ENCODE measurements around the gene BUD13.
"Not testable (repeated sequence)": the region's sequence is repeated elsewhere in the genome, so short reads cannot be mapped to it uniquely, and the experiment has no call there.

The BUD13 gene

GRCh38 chr11:116787786-116788486, 15.1 kb upstream of the BUD13 start, which contains the start of gene ZPR1:
TSS of gene ZPR1 (minus strand) at chr11:116788023. CDS start at chr11:116787990, 33 bp downstream.
- TF ChIP-seq GATA1 (IDR thresholded peaks at IDR 0.05; ENCODE audit: low read depth, low read length) (no peak), POLR2A (IDR thresholded peaks at IDR 0.05; ENCODE audit: low read length) (peak; percentile 86)
- DNase-seq: peak; percentile 82 to 88

DNA sequence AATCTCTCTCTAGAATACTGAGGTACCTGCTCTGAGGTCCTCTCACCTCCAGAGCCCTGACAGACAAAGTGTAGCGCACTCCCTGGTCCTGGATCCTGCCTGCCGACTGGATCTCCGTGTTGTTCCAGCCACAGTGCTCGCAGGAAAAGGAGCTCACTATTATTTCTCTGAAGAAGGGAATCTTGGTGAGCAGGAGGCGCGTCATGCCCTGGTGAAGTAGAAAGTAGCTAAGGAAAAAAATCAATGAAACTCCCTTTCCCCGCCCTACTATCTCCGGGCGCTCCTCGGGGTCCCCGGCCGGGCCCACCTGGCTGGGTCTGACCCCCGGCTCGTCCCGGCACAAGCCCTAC, 14.6 kb upstream of the BUD13 start:
- TF ChIP-seq GATA1 (IDR thresholded peaks at IDR 0.05; ENCODE audit: low read depth, low read length) (no peak), POLR2A (IDR thresholded peaks at IDR 0.05; ENCODE audit: low read length) (no peak)
- DNase-seq: peak in 1 of 2 experiments; percentile 56

- peak in 1 of 2 experiments; percentile 31 for DNase-seq
- TF ChIP-seq POLR2A (IDR thresholded peaks at IDR 0.05; ENCODE audit: low read length): no peak
- TF ChIP-seq GATA1 (IDR thresholded peaks at IDR 0.05; ENCODE audit: low read depth, low read length): no peak
Measured at GRCh38 chr11:116786966-116787365, 14.2 kb upstream of the BUD13 start.

- TF ChIP-seq POLR2A (IDR thresholded peaks at IDR 0.05; ENCODE audit: low read length) (no peak), GATA1 (IDR thresholded peaks at IDR 0.05; ENCODE audit: low read depth, low read length) (no peak)
- peak; percentile 14 to 23 for DNase-seq
Measured at GRCh38 chr11:116786326-116786725, 13.5 kb upstream of the BUD13 start.

DNA sequence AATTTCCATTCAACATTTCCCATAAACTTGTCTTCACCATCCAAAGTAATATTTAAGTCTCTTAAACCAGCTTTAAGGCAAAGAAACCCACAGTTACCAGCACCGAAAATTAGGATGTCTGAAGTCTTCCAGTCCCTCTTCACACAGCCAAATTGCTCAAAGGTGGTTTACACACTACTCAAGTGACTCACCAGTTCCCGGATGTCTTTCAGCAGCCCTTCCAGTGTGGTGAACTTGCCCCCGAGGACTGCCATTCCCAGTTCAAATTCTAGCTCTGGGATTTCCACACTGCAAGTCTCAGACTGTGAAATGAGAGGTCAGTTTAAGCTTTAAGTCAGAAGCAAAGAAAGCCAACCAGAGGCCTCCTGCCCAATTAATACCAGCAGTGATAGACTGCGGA, 9.9 kb upstream of the BUD13 start:
- DNase-seq: no peak
- no peak for TF ChIP-seq POLR2A (IDR thresholded peaks at IDR 0.05; ENCODE audit: low read length)
- TF ChIP-seq GATA1 (IDR thresholded peaks at IDR 0.05; ENCODE audit: low read depth, low read length): no peak

- TF ChIP-seq POLR2A (IDR thresholded peaks at IDR 0.05; ENCODE audit: low read length): no peak
- no peak for TF ChIP-seq GATA1 (IDR thresholded peaks at IDR 0.05; ENCODE audit: low read depth, low read length)
- no peak for DNase-seq
Measured at GRCh38 chr11:116778556-116778955, 5.8 kb upstream of the BUD13 start.

DNA sequence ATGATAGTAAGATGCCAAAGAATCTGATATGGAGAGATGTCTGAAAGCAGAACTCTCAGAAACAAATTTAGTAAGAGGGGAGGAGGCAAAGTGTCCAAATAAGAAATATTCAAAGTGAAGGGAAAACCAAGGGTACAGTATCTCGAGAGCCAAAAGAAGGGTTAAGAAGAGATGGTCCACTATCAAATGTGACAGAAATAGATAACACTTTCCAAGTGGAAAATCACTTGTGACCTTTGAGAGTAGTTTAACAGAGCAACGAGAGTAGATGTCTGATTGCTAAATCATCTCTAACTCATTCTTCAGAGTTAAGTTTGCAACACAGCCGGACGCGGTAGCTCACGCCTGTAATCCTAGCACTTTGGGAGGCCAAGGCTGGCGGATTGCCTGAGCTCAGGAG, 4.3 kb upstream of the BUD13 start:
- DNase-seq: peak; percentile 55 to 80
- TF ChIP-seq GATA1 (IDR thresholded peaks at IDR 0.05; ENCODE audit: low read depth, low read length) (no peak), POLR2A (IDR thresholded peaks at IDR 0.05; ENCODE audit: low read length) (no peak)

- TF ChIP-seq POLR2A (IDR thresholded peaks at IDR 0.05; ENCODE audit: low read length): no peak
Measured at GRCh38 chr11:116776522-116776984, 3.8 kb upstream of the BUD13 start.

DNA sequence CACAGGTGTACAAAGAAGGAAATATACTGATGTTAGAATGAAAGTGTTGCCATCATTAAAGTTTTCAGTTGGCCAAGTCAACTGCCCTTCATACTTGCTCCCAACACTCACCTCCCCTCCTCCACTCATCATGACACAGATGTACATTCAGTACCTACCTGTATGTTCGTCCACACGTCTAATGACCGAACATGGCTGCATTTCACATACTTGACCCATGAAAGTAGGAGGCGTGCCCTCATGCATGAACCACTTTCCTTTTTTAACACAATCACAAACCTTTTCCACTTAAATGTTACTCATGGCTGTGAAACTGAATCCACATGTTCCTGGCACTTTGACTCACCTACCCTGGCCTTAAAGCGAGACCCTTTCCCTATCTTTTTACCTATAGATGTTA, 3.2 kb upstream of the BUD13 start:
- DNase-seq: no peak
- TF ChIP-seq POLR2A (IDR thresholded peaks at IDR 0.05; ENCODE audit: low read length): no peak
- TF ChIP-seq GATA1 (IDR thresholded peaks at IDR 0.05; ENCODE audit: low read depth, low read length): no peak

More at GRCh38 chr11:116776522-116776984, 3.8 kb upstream of the BUD13 start:
- peak; percentile 49 to 72 for DNase-seq

GRCh38 chr11:116774661-116775060, 1.9 kb upstream of the BUD13 start:
- no peak for TF ChIP-seq GATA1 (IDR thresholded peaks at IDR 0.05; ENCODE audit: low read depth, low read length)
- no peak for TF ChIP-seq POLR2A (IDR thresholded peaks at IDR 0.05; ENCODE audit: low read length)
- peak; percentile 49 to 74 for DNase-seq

DNA sequence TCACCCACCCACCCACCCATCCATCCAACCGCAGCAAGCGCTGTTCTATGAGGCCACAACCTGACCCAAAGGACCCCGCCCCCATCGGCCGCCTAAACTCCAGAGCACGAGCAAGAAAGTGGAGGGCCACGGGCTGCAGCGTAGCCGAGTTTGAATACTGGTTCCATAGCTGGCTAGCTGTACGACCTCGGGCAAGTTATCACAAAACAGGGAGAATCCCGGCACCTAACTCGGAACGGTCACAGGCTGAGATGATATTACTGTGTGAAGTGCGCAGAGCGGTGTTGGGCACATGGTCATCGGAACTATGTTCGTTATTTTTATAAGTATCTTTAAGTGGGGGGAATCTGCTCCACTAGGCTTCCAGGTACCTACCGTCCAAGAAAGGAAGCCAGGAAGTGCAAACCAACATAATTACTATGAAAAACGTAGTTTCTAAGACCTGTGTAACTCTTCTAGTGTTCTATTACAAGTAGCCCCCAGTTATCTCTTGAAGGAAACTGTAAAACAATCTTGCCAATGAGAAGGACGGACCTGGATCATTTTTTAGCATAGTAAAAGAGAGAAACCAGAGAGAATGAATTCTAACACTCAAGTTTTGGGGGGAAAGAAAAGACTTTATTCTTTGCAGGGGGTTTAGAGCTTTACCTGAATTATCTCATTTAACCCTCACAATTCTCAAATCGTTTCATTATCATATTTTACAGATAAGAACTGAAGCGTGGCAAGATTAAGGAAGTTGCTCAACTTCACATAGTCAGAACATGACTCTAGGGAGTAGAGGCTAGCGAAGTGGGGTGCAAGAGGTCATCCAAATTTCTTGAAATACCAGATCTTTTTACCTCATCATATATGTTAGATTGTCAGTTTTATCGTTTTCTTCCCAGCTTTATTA, 663 bp upstream of the BUD13 start:
- TF ChIP-seq GATA1 (IDR thresholded peaks at IDR 0.05; ENCODE audit: low read depth, low read length) (no peak), POLR2A (IDR thresholded peaks at IDR 0.05; ENCODE audit: low read length) (no peak)
- peak; percentile 46 to 83 for DNase-seq

GRCh38 chr11:116771935-116772334, 852 bp downstream of the BUD13 start:
- TF ChIP-seq POLR2A (IDR thresholded peaks at IDR 0.05; ENCODE audit: low read length) (no peak), GATA1 (IDR thresholded peaks at IDR 0.05; ENCODE audit: low read depth, low read length) (no peak)

DNA sequence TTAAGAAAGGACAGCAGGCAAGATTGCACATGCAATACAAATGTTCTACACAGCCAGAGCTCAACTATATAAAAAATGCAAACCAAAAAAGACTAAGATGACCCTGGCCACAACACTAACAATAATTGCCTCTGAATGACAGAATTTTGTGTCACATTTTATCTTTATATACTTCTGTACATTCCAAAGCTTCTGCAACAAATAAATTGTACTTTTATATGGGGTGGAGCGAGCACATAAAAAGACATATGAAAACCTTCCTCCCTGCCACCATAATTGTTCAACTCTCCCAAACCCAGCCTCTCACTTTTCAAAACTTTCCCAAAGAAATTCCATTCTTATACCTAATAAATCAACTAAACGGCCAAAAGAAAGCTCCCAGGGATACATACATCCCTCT, 10.7 kb downstream of the BUD13 start:
- no peak for TF ChIP-seq POLR2A (IDR thresholded peaks at IDR 0.05; ENCODE audit: low read length)
- TF ChIP-seq GATA1 (IDR thresholded peaks at IDR 0.05; ENCODE audit: low read depth, low read length): no peak
- DNase-seq: no peak

More at GRCh38 chr11:116771935-116772334, 852 bp downstream of the BUD13 start:
- peak in 1 of 2 experiments; percentile 25 for DNase-seq

DNA sequence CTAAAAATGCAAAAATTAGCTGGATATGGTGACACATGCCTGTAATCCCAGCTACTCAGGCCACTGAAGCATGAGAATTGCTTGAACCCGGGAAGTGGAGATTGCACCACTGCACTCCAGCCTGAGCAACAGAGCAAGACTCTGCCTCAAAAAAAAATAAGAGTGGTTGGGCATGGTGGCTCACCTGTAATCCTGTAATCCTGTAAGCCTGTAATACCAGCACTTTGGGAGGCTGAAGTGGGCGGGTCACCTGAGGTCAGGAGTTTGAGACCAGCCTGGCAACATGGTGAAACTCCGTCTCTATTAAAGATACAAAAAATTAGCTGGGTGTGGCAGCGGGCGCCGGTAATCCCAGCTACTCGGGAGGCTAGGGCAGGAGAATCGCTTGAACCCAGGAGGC, 16.7 kb downstream of the BUD13 start:
- DNase-seq: not testable (repeated sequence)
